GM19324 (cell line): ENCODE results near the gene HOGA1.
"Not testable (repeated sequence)": the region's sequence is repeated elsewhere in the genome, so short reads cannot be mapped to it uniquely, and the experiment has no call there.

Experiments
- ATAC-seq: cut with Tn5 transposase; IDR thresholded peaks from one replicate; pipeline ENCODE4 v1.9.1; 2021; ENCODE audit warnings: mild to moderate bottlenecking, moderate library complexity; ENCODE audit not compliant: unreplicated experiment, low FRiP score

HOGA1 gene

DNA sequence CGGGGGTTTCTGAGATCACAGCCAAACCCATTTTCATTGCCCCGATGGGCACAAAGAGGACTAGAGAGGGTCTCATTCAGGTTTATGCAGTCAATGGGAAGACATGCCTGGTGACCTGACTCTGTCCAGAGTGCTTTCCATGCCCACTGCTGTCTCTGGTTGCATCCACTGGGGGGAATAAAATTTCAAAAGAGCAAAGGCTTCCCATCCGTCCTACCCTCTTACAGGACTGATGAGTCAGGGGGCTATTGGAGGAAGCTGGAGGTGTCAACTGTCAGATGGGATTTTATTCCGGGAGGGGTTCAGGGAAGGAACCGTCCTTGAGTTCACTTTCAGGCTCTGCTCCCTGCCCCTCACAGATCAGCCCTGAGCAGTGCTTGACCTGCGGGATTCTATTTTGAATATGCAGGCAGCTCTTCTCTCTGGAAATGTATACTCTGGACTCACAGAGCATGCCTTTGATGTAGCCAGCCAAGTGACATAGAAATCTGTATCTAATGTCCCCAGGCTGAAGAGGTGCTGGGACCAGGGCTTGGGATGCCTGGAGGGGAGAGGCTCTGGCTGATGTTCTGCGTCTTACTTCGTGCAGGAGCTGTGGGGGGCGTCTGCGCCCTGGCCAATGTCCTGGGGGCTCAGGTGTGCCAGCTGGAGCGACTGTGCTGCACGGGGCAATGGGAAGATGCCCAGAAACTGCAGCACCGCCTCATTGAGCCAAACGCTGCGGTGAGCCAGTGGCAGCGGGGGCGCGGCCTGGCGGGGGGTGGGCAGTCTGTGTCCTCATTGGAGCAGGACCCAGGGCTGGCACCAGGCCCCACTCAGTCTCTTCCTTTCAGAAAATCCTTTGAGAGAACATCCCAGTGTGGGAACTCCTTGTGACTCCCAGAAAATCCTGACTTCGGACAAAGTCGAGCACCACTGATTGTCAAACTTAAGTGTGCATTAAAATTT is 17.4 kb downstream of the HOGA1 start:
- no peak for ATAC-seq

DNA sequence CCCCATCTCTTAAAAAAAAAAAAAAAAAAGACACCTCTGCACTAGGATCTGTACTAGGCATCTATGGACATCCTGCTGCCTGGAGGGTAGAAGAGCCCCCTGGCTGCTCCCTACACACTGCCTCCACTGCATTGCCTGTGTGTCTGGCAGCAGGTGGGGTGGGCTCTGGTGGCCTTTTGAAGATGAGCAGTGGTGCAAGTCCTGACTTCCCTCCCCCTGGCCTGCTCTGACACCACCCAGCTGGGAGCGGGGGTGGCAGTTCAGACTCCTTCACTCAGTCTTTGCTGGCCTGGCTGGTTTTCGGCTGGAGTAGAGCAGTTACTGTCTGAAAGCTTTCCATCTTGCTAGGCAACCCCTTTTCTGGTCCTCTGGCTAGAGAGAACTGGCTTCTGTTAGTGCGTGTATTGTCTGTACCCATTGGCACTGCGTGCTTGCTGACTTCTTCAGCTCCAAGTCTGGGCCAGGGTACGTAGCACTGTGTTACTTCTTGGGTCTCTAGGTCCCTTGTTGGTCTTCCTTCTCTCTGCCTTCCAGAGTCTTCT is 23.0 kb downstream of the HOGA1 start:
- no peak for ATAC-seq

DNA sequence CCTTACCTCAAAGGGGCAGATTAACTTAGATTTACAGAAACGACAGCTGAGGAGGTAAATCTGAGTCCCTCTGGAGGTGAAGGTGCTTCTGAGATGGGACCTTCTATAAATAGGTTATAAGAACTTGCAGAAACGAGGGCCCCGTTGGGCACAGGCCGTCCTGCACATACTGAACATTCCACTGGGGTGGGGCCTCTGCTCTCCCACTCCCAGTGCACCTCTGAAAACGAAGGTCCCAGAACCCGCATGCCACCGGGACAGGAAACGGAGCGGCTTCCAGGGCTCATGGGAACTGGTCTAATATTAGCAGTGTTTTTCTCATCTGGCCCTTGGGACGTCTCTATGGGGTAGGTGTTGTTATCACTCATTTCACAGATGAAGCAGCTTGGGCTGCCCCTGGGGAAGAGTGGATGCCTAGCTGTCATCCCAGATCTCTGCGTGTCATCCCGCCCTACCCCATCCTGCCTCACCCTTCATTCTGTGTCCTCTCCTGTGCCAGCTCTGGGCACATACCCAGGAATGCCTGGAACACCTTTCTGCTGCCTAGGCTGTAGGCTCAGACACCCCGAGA is 24.9 kb downstream of the HOGA1 start:
- no peak for ATAC-seq

DNA sequence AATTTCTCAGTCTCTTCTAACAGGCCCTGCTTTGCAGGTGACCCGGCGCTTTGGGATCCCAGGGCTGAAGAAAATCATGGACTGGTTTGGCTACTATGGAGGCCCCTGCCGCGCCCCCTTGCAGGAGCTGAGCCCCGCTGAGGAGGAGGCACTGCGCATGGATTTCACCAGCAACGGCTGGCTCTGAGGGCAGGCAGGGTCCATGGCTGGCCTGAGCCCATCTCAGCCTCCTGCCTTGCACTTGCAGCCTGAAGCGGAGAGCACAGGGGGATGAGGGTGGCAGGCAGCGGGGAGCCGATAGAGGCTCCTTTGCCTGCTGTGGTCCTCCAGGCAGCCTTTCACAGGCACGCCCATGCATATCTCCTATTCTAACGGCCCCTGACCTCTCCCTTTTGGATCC is 27.3 kb downstream of the HOGA1 start:
- ATAC-seq: no peak

DNA sequence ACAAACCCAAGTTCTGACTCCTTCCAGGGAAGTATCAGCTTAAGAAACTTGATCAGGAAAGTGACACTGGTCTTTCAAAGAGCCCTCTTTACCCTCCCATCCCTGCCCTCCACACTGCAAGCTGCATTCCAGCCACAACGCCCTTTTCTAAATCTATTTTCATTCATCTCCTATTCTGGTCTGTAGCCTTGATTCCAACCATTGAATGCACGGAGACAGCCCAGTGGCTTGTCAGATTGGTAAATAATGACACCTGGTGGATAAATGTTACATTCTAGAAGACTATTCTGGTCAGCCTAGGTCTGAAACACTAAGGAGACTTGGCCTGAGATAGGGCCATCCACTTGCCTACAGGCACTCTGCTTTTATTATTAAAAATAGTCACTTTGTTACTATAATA is 28.2 kb downstream of the HOGA1 start:
- no peak for ATAC-seq

DNA sequence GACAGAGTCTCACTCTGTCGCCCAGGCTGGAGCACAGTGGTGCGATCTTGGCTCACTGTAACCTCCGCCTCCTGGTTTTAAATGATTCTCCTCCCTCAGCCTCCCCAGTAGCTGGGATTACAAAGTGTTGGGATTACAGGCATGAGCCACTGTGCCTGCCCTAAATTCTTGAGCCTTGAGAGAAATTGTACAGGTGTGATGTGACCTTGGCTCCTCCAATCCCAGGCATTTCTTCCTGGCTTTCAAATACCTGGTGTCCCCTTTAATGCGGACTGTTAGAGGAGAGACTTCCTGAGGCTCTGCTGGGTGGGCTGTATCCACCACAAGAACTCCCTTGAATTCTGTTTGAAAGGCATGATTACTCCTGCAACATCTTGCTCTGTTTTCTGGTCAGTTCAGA is 34.1 kb downstream of the HOGA1 start:
- ATAC-seq: no peak

DNA sequence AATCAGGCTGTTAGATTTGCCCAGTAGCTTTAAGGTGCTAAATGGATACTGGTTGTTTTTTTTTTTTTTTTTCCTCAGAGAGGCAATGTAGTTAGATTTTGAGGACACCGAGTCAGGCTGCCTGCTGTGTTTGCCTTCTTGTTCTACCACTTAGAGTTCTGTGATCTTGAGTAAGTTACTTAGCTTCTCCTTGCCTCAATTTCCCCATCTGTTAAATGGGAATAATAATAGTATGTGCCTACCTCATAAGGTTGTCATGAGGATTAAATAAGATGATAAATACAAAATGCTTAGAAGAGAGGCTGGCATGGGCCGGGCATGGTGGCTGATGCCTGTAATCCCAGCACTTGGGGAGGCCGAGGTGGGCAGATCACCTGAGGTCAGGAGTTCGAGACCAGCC is 34.5 kb downstream of the HOGA1 start:
- ATAC-seq: no peak

DNA sequence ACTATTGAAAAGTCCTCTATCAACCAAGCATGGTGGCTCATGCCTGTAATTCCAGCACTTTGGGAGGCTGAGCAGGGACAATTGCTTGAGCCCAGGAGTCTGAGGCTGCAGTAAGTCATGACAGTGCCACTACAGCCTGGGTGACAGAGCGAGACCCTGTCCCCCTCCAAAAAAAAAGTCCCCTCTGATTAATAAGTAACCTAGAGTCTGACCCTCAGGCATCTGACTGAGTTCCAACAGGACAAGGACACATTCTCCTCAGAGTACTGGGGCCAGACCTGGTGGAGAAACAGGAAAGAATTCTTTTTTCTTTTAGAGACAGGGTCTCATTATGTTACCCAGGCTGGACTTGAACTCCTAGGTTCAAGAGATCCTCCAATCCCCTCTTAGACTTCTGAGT is 39.1 kb downstream of the HOGA1 start:
- no peak for ATAC-seq

DNA sequence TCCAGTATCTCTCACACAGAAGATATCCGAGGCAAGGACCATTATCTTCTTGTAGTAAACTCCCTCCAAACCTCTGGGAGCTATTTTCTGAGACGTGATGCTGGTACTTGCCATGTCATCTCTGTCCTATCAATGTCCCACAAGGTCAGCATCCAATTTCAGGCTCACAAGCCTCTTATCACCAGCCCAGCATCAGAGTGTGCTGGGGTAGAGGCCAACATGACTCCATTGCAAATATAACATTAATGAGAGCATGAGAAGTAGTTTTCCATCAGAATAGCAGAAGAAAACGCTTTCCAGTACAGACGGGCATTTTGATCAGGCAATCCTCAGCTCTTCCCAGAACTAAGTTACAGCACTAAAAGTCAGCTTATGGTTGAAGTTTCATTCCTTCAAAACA is 43.5 kb downstream of the HOGA1 start:
- ATAC-seq: no peak

DNA sequence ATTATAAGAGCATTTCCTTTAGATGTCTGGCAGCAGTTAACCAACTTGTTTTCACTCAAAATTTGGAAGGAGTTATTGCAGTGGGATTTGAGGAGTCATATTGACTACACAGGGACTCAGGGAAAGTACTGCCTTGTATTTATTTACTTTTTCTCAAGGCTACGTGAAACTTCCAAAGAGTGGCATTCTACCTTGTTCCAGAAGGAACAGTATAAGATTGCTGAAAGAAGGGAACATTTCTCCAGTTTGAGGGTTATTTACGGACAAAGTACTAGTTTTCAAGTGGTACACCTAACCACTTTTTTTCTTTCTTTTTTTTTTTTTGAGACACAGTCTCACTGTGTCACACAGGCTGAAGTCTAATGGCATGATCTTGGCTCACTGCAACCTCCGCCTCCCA is 44.0 kb downstream of the HOGA1 start:
- no peak for ATAC-seq

DNA sequence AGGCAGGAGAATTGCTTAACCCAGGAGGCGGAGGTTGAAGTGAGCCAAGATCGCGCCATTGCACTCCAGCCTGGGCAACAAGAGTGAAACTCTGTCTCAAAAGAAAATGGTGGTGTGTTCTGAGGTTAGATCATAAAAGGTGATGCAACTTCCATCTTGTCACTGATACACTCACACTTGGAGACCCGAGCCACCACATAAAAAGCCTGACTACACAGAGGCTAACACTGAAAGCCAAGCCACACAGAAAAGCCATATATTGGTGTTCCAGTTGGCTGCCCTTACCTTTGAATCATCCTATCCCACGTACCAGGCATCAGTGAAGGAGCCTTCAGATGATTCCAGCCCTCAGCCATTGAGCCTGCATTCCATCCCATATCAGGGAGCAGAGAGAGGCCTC is 45.1 kb downstream of the HOGA1 start:
- no peak for ATAC-seq

DNA sequence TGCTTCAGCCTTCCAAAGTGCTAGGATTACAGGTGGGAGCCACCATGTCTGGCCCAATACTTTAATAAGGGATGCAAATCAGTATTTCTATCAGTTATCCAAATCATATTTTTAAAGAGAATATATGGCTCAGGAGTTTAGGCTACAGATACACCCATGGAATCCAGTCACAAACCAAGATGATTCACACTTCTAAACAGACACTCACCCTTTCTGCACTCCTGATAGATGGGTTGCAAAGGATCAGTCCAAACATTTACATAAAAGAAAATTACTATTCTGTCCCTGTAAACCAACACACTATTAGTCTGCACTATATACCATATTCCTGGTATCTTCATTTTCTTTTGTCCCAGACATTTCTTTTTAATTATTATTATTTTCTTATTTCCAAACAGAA is 46.9 kb downstream of the HOGA1 start:
- ATAC-seq: no peak

DNA sequence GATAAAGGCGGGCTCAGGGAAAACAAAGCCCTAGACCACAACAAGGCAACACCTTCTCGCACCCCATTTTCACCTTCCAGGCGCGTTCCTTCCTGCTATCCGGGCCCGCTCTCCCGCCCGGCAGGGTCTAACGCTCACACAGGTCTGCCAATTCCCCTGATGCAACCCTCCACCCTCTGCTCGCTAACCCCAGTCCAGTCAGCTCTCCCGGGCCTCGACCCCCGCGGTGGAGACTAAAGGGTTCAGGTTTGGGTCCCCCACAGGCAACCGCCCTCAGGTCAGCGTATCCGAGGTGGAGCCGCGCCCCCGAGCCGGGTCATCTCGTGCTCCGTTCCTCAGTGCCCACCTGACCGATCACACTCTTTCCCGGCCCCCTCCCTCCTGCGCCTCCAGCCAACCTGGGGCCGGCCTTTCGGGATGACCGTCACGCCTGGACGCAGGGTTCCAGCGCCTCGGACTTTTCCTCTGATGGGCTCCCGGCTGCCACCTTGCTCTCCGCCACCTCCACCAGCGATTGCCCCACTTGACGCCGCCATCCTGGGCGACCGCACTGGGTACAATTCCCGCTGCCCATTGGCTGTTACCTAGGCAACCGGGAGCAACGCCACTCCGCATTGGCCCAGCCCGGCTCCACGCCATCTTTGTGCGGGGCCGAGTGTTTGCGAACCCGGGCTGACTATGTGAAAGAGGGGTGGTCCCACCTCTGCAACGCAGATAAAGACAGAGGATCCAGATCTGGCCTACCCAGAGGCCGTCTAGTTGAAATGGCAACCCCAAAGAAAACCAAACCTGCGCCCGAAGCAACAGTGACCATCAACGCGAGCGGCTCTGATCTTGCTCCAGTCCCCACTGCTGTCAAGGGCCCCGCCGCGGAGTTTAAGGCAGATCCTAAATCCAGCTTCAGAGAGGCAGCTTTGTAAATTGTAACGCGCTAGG is 49.0 kb downstream of the HOGA1 start, which contains the start of gene MORN4:
Gene MORN4 (minus strand): TSS at position 552 of the 936 bp plus-strand sequence. CDS start 13,847 bp downstream, outside the sequence.
- peak; percentile 99 for ATAC-seq

DNA sequence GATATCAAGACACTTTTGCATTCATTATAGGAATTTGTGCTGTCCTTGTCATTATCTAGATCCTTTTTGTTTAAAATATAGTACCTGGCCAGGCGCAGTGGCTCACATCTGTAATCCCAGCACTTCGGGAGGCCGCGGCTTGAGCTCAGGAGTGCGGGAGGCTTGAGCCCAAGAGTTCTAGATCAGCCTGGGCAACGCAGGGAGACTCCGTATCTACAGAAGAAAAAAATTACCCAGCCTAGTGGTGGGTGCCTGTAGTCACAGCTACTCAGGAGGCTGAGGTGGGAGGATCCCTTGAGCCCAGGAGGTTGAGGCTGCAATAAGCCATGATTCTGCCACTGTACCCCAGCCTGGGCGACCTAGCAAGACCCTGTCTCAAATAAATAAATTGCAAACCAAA is 49.7 kb downstream of the HOGA1 start:
- no peak for ATAC-seq

DNA sequence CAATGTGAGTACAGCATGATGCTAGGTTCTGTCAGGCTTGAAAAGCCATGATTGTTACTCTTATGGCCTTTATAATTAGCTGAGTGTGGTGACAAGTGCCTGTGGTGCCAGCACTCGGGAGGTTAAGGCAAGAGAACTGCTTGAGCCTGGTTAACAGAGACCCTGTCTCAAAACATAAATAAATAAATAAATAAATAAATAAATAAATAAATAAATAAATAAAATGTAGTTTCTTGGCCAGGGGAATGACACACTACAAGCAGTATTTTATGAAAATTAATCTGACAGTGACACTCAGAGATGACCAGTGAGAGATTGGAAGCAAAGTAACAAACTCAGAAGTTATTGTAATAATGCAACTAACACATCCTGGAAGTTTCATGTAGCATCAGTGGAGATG is 51.4 kb downstream of the HOGA1 start:
- no peak for ATAC-seq

DNA sequence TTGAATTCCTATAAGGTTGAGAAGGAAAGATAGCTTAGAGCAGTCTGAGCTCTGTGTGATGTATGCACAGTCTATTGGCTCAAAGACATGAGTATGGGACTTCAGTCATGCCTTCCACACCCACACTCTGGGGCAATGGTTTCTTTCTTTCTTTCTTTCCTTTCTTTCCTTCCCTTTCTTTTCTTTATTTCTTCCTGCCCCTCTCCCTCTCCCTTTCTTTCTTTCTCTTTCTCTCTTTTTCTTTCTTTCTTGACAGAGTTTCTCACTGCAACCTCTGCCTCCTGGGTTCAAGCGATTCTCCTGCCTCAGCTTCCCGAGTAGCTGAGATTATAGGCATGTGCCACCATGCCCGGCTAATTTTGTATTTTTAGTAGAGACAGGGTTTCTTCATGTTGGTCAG is 54.9 kb downstream of the HOGA1 start:
- ATAC-seq: not testable (repeated sequence)

DNA sequence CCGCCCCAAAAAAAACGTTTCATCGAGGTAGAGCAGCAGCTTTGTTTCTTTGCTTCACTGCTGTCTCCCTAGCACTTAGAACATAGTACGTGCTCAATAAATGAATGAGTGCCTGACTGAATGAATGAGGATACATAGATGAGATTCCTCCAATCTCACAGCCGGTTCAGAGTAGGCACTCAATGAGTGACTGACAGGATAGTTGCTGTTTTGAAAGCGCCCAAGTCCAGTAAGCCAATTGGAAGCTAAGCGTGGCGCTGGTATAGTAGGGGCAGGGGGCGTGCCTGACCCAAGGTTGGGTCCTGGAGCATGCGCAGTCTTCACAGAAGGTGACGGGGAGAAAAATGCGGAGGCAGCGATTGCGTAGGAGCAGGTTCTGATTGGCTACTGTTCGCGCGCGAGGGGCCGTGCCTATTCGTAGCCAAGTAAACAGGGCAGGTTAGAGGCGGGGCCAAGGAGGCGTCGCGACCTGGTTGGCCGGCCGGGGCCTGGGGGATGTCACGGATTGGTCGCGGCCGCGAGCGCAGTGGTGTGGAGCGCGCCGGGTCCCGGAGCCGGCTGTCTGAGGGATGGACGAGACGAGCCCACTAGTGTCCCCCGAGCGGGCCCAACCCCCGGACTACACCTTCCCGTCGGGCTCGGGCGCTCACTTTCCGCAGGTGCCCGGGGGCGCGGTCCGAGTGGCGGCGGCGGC is 56.1 kb downstream of the HOGA1 start, which contains the start of gene PI4K2A:
Gene PI4K2A (plus strand): TSS at position 498 of the 694 bp plus-strand sequence. CDS start 72 bp downstream, at position 570.
- ATAC-seq: peak; percentile 99

DNA sequence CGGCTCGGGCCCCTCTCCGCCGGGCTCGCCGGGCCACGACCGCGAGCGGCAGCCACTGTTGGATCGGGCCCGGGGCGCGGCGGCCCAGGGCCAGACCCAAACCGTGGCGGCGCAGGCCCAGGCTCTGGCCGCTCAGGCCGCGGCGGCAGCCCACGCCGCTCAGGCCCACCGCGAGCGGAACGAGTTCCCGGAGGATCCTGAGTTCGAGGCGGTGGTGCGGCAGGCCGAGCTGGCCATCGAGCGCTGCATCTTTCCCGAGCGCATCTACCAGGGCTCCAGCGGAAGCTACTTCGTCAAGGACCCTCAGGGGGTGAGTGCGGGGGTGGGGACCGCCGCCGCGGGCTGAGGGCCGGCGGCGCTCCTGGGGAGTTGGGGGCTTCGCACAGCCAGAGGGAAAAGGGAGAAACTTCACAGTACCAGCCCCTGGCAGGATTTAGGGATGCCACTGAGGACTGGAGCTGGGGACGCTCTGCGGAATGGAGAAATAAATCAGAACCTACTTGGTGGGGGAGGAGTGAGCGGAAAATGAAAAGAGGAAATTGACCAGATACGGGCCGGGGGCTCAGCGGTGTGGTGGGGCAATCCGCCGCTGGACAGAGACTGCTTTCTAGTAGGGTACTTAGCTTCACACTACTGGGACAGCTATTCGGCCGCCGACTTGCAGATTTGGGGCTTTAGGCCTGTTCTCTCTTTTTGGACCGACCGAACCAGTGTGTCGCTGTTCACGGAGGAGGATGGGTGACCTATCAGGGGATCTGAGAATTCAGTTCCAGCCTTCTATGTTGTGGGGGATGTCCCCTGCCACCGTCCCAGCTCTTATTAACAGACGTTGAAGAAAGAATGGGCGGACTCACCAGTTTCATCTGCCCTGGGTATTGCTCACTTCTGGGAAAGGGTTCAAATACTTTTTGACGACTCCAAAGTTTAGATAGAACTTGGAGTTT is 57.0 kb downstream of the HOGA1 start:
- no peak for ATAC-seq
